Tibial nerve (tissue), 4 donors: Measurements from ENCODE around the gene HIPK2. TPM values are rescaled to one million over a fixed set of nuclear protein-coding genes. Genes with fewer than 3 reads are reported as not detected.

Experiments used
- DNase-seq, 2 donors: peaks; one replicate each; pipeline ENCODE4 v3.0.0-alpha.2; 2019; ENCODE audit warnings: low spot score in 2 of 2
- H3K27ac ChIP-seq, 4 donors: fragments of 200-600 bp; sonication (generic) in 3 of 4; one replicate each; pipeline ENCODE4 v1.5.1; 2017 to 2019; ENCODE audit warnings: mild to moderate bottlenecking in 1 of 4
- H3K27me3 ChIP-seq, 2 donors: fragments of 200-600 bp; sonication (generic) in 1 of 2; one replicate each; pipeline versions ENCODE4 v1.5.1 to v1.6.0; 2017 to 2019
- H3K36me3 ChIP-seq, 3 donors: fragments of 200-600 bp; sonication (generic); one replicate each; pipeline ENCODE4 v1.5.1; 2018 to 2019
- H3K4me1 ChIP-seq, 4 donors: fragments of 200-600 bp; sonication (generic) in 3 of 4; one replicate each; pipeline ENCODE4 v1.5.1; 2017 to 2019
- H3K4me3 ChIP-seq, 4 donors: fragments of 200-600 bp; sonication (generic) in 3 of 4; one replicate each; pipeline ENCODE4 v1.5.1; 2017 to 2019; ENCODE audit warnings: mild to moderate bottlenecking in 1 of 4, moderate library complexity in 1 of 4
- H3K9me3 ChIP-seq, 4 donors: fragments of 200-600 bp; sonication (generic) in 3 of 4; one replicate each; pipeline ENCODE4 v1.5.1; 2017 to 2019
- CTCF ChIP-seq, 5 experiments: fragments of 200-600 bp in 3 of 5; fragments of 450-650 bp in 2 of 5; sonication (generic) in 3 of 5; IDR thresholded peaks; one replicate each; pipeline ENCODE4 v1.5.1; 2016 to 2019; ENCODE audit warnings: antibody characterized with exemption in 5 of 5, mild to moderate bottlenecking in 3 of 5, moderate library complexity in 2 of 5
- EP300 ChIP-seq, 2 donors: sonication (generic); formaldehyde crosslinking; IDR thresholded peaks; one replicate each; pipeline ENCODE4 v1.6.1; 2017; ENCODE audit warnings: antibody characterized with exemption in 2 of 2, mild to moderate bottlenecking in 1 of 2
- POLR2A ChIP-seq, 2 donors: fragments of 450-650 bp; IDR thresholded peaks; one replicate each; pipeline ENCODE4 v1.6.1; 2017; ENCODE audit warnings: antibody characterized with exemption in 2 of 2, mild to moderate bottlenecking in 2 of 2, moderate library complexity in 2 of 2
- WGBS, 2 donors: methylation state at CpG; one replicate each; pipeline ENCODE4 v1.1.5; 2018; 5-methylcytosine and 5-hydroxymethylcytosine counted together
- total RNA-seq, 4 donors: library from RNA; depleted of rRNA; stranded (reverse); fragments of >200 nt; gene quantifications; one replicate each; pipeline ENCODE4 v1.1.0, GENCODE V29; 2016

The HIPK2 gene
- total RNA-seq, 4 donors from 2014 or later: 24.9 to 41.1 (median 29.7) TPM

DNA sequence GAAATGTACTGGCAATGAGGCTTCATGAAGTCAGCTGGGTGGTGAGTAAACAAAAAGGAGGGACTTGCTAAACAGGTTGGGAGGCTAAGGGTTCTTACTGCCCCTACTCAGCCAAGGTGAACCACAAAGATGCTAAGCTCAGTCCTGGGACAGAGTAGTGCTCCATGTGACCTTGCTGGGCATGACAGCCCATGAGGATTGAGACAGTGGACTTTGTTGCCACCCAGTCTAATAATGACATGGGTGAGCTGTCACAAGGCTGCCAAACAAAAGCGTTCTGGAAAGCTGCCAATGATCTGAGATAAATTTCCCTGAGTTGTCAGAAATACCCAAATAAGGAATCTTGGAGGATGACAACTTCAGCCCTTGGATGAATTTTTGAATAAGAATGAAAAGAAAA lies 179.2 kb downstream of the HIPK2 start:
- no peak overlapping the region for H3K4me3 ChIP-seq

DNA sequence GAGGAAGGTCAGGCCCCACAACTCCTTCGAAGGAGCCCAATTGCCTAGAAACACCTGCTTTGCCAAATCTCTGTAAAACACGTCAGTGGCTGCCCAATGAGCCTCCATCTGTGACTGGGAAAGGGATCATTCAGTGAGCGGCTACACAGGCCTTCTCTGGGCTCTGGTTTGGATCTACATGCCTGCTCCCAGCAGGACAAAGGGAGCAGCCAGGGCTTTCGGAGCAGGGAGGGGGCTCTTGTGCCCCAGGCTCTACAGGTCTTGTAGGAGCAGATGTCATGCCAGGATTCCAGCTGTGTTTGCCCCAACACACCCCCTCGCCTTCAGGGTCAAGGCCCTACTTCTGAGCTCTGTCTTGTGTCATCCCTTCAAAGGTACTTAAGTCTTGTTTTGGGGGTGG lies 180.8 kb downstream of the HIPK2 start:
- H3K4me3 ChIP-seq: no peak overlapping the region
- WGBS, 2 donors: 89 to 97% methylated on average over 5 of the region's 5 CpGs
- H3K4me1 ChIP-seq: no peaks in the 10 kb centered on the region
- TF ChIP-seq CTCF (IDR thresholded peaks at IDR 0.05) (no peak), POLR2A (IDR thresholded peaks at IDR 0.05) (no peak)
- DNase-seq: no peak
- H3K27ac ChIP-seq: no peak overlapping the region
- H3K9me3 ChIP-seq: no peaks in the 10 kb centered on the region
- no peaks in the 10 kb centered on the region for H3K27me3 ChIP-seq
- H3K36me3 ChIP-seq: peaks cover 0 to 86% (median 13%) of the 10 kb centered on the region in 3 donors

More for the DNA sequence above, 179.2 kb downstream of the HIPK2 start:
- no peak for TF ChIP-seq EP300 (IDR thresholded peaks at IDR 0.05)
- TF ChIP-seq CTCF (IDR thresholded peaks at IDR 0.05): no peak
- no peak for TF ChIP-seq POLR2A (IDR thresholded peaks at IDR 0.05)
- no peak overlapping the region for H3K27ac ChIP-seq
- 50 to 64% methylated on average over 1 of the region's 1 CpG for WGBS, 2 donors
- H3K9me3 ChIP-seq: no peaks in the 10 kb centered on the region
- DNase-seq: no peak
- H3K36me3 ChIP-seq: peaks cover 0 to 86% (median 13%) of the 10 kb centered on the region in 3 donors
- no peaks in the 10 kb centered on the region for H3K4me1 ChIP-seq
- H3K27me3 ChIP-seq: no peaks in the 10 kb centered on the region

- TF ChIP-seq CTCF (IDR thresholded peaks at IDR 0.05) (no peak), EP300 (IDR thresholded peaks at IDR 0.05) (no peak), POLR2A (IDR thresholded peaks at IDR 0.05) (no peak)
- Histone ChIP-seq H3K27ac (no peak overlapping the region), H3K36me3 (peaks cover 0 to 87% (median 13%) of the 10 kb centered on the region in 3 donors), H3K9me3 (no peaks in the 10 kb centered on the region), H3K4me1 (no peaks in the 10 kb centered on the region), H3K4me3 (no peak overlapping the region), H3K27me3 (no peaks in the 10 kb centered on the region)
- 90 to 95% methylated on average over 16 to 17 of the region's 17 CpGs for WGBS, 2 donors
- no peak for DNase-seq
Observed at GRCh38 chr7:139596626-139597025, 181.2 kb downstream of the HIPK2 start.

DNA sequence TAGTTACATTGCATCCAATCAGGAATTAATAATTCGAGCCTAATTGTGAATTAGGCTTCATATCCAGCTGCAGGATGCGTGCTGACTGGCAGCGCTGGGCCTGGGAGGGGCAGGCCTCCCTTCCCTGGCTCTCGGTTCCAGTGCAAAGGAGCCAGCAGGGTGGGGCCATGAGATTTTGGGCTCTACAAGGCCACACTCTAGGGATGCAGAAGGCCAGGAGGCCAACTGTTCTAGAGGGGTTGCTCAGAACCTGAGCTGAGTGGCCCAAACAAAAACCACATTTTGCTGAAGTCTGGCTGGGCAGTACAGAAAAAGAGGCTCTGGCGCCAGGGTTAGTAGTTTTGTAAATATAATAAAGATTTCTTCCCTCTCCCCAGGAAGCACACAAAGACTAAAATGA lies 182.0 kb downstream of the HIPK2 start:
- DNase-seq: no peak
- H3K9me3 ChIP-seq: no peaks in the 10 kb centered on the region
- 77 to 85% methylated on average over 5 of the region's 5 CpGs for WGBS, 2 donors
- no peaks in the 10 kb centered on the region for H3K4me1 ChIP-seq
- H3K4me3 ChIP-seq: no peak overlapping the region
- H3K27ac ChIP-seq: no peak overlapping the region
- no peaks in the 10 kb centered on the region for H3K27me3 ChIP-seq
- no peak for TF ChIP-seq POLR2A (IDR thresholded peaks at IDR 0.05)
- TF ChIP-seq EP300 (IDR thresholded peaks at IDR 0.05): no peak
- TF ChIP-seq CTCF (IDR thresholded peaks at IDR 0.05): no peak
- peaks cover 0 to 93% (median 13%) of the 10 kb centered on the region in 3 donors for H3K36me3 ChIP-seq

DNA sequence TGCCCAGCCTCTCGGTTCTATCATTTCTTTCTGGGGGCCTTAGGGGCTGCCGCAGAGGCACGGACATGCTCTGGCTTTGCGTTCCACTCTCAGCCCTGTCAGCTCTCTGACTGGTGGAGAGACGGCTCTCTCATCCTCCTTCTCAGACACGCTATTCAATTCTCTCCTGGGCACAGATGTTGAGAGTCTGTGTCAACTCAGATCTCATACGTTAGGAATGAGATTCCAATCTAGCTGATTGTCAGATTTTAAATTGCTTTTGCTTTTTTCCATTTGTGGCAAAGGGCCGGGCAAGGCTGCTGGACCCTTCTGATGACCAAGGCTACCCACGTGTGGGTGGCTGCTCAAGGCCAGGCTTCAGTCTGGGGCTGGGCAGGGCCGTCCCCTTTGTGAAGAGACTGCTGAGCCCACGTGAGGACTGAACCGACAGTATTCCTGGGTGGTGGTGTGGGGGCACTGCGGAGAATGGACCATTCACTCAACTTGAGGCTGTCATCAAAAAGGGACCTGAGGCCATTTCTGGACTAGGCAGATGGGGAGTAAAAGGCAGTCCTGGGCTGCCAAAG lies 182.8 kb downstream of the HIPK2 start:
- DNase-seq: no peak
- Histone ChIP-seq H3K36me3 (peaks cover 0 to 92% (median 13%) of the 10 kb centered on the region in 3 donors), H3K27ac (no peak overlapping the region), H3K4me1 (no peaks in the 10 kb centered on the region), H3K9me3 (no peaks in the 10 kb centered on the region), H3K4me3 (no peak overlapping the region), H3K27me3 (no peaks in the 10 kb centered on the region)
- WGBS, 2 donors: 55 to 74% methylated on average over 13 of the region's 13 CpGs
- TF ChIP-seq CTCF (IDR thresholded peaks at IDR 0.05): no peak
